GM23338 (cell line): Measurements from ENCODE around the gene SEMA6C.

Source experiments
- CREB1 ChIP-seq: fragments of 250-450 bp; sonication (Bioruptor Pico); IDR thresholded peaks from 2 replicates; pipeline ENCODE4 v1.5.0; 2020; ENCODE audit warnings: low read depth, mild to moderate bottlenecking, moderate library complexity
- CTCF ChIP-seq, 2 experiments: fragments of 200-600 bp in 1 of 2; sonication (generic) in 1 of 2; conservative IDR thresholded peaks; 2 replicates each; pipeline versions ENCODE4 v1.5.1 to v1.6.1; 2016 to 2017; ENCODE audit warnings: antibody characterized with exemption in 2 of 2, low read depth in 2 of 2, mild to moderate bottlenecking in 2 of 2, moderate library complexity in 1 of 2
- EZH2 ChIP-seq: fragments of 200-600 bp; sonication (generic); IDR thresholded peaks from one replicate; pipeline ENCODE4 v1.8.0; 2017; ENCODE audit warnings: antibody characterized with exemption, mild to moderate bottlenecking, low read depth; ENCODE audit not compliant: unreplicated experiment
- EZH2phosphoT487 ChIP-seq: fragments of 200-600 bp; sonication (generic); IDR thresholded peaks from one replicate; pipeline ENCODE4 v1.8.1; 2018; ENCODE audit warnings: antibody characterized with exemption; ENCODE audit not compliant: unreplicated experiment
- POLR2AphosphoS5 ChIP-seq: IDR thresholded peaks from 2 replicates; pipeline ENCODE4 v1.6.1; 2016; ENCODE audit warnings: antibody characterized with exemption, low read depth
- REST ChIP-seq: IDR thresholded peaks from one replicate; pipeline ENCODE4 v1.6.1; 2018; ENCODE audit warnings: antibody characterized with exemption; ENCODE audit not compliant: unreplicated experiment
- STAT1 ChIP-seq: IDR thresholded peaks from one replicate; pipeline ENCODE4 v1.6.1; 2016; ENCODE audit warnings: antibody characterized with exemption; ENCODE audit not compliant: unreplicated experiment
- ZNF114 ChIP-seq: fragments of 250-450 bp; sonication (Bioruptor Pico); IDR thresholded peaks from 2 replicates; pipeline ENCODE4 v1.5.0; 2020; ENCODE audit warnings: mild to moderate bottlenecking, moderate library complexity
- ZNF331 ChIP-seq: fragments of 250-450 bp; sonication (Bioruptor Pico); IDR thresholded peaks from 2 replicates; pipeline ENCODE4 v1.5.0; 2020; ENCODE audit warnings: low read depth, mild to moderate bottlenecking, moderate library complexity

GRCh38 chr1:151164732-151165280, 18.4 kb upstream of the SEMA6C start:
- TF ChIP-seq EZH2 (no peak), CTCF (conservative IDR thresholded peaks at IDR 0.05; ENCODE audit: low read depth in 2 of 2) (no peak), POLR2AphosphoS5 (no peak), ZNF331 (CRISPR knock-in tag) (no peak), CREB1 (CRISPR knock-in tag) (no peak), REST (no peak), ZNF114 (CRISPR knock-in tag) (no peak), STAT1 (no peak), EZH2phosphoT487 (no peak)
